Thyroid gland (tissue), 4 donors: Measurements from ENCODE around the gene MAPK10. TPM values are rescaled to one million over a fixed set of nuclear protein-coding genes. Genes with fewer than 3 reads are reported as not detected.
"Not testable (repeated sequence)": the region's sequence is repeated elsewhere in the genome, so short reads cannot be mapped to it uniquely, and the experiment has no call there.

Source experiments
- DNase-seq, 2 donors: peaks; one replicate each; pipeline ENCODE4 v3.0.0-alpha.2; 2019
- H3K27ac ChIP-seq, 3 donors: fragments of 200-600 bp; sonication (generic); 1 replicate in 2 of 3; 2 replicates in 1 of 3; pipeline ENCODE4 v1.5.1; 2016 to 2019; ENCODE audit warnings: mild to moderate bottlenecking in 1 of 3, moderate library complexity in 1 of 3
- H3K27me3 ChIP-seq: fragments of 200-600 bp; sonication (generic); one replicate; pipeline ENCODE4 v1.5.1; 2019
- H3K36me3 ChIP-seq, 2 donors: fragments of 200-600 bp; sonication (generic); one replicate each; pipeline ENCODE4 v1.5.1; 2016 to 2019
- H3K4me1 ChIP-seq, 2 donors: fragments of 200-600 bp; sonication (generic); one replicate each; pipeline ENCODE4 v1.5.1; 2017 to 2019
- H3K4me3 ChIP-seq, 3 donors: fragments of 200-600 bp; sonication (generic); replicated peaks in 1 of 3; 1 replicate in 2 of 3; 2 replicates in 1 of 3; pipeline ENCODE4 v1.5.1; 2016; ENCODE audit warnings: mild to moderate bottlenecking in 1 of 3
- H3K9me3 ChIP-seq: fragments of 200-600 bp; sonication (generic); one replicate; pipeline ENCODE4 v1.5.1; 2017
- POLR2A ChIP-seq, 2 donors: fragments of 450-650 bp; IDR thresholded peaks; one replicate each; pipeline ENCODE4 v1.6.1; 2017; ENCODE audit warnings: antibody characterized with exemption in 2 of 2, mild to moderate bottlenecking in 2 of 2, moderate library complexity in 1 of 2
- WGBS, 2 donors: methylation state at CpG; one replicate each; pipeline ENCODE4 v1.1.5; 2017; 5-methylcytosine and 5-hydroxymethylcytosine counted together
- intact Hi-C: fragments of 100-400 bp; cut with DNase I; formaldehyde crosslinking; loops from one replicate; pipeline ENCODE4 v1.15.1; 2023
- total RNA-seq, 4 donors: library from RNA; depleted of rRNA; stranded (reverse); fragments of >200 nt; gene quantifications; one replicate each; pipeline ENCODE4 v1.2.3, GENCODE V29; 2016
- TF ChIP-seq, protein P1 (sequence below), 6 experiments: fragments of 200-600 bp in 3 of 6; fragments of 450-650 bp in 3 of 6; sonication (generic) in 3 of 6; IDR thresholded peaks; one replicate each; pipeline ENCODE4 v1.5.1; 2016 to 2019; ENCODE audit warnings: antibody characterized with exemption in 6 of 6, mild to moderate bottlenecking in 2 of 6, inconsistent platforms in 1 of 6, moderate library complexity in 1 of 6

Gene MAPK10
- total RNA-seq, 4 donors from 2014 or later = 65.4 to 95.0 (median 86.2) TPM

DNA sequence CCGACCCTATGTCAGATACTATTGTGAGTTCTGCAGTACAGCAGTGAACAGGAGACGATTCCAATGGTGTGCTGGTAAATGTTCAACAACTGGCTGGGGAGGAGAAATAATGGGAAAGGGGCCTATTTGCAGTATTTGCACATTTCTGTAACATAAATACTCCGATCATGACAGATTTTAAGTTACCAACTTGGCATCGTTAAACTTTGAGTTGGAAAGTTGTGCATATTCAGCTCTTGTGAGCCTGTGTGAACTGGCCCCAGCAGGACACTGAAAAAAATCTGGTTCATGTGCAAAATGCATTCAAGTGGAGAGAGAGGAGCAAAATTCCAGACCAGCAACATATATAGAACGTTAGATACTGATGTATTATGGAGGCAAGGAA is 175.0 kb downstream of the MAPK10 start:
- 40 to 59% methylated on average over 5 of the region's 5 CpGs for WGBS, 2 donors
- no peak for DNase-seq
- peaks cover 0 to 9% of the 10 kb centered on the region in 2 donors for H3K4me1 ChIP-seq
- H3K27me3 ChIP-seq = no peaks in the 10 kb centered on the region
- no peak overlapping the region for H3K4me3 ChIP-seq
- no peak overlapping the region for H3K27ac ChIP-seq
- H3K9me3 ChIP-seq = no peaks in the 10 kb centered on the region
- TF ChIP-seq, protein P1, sequence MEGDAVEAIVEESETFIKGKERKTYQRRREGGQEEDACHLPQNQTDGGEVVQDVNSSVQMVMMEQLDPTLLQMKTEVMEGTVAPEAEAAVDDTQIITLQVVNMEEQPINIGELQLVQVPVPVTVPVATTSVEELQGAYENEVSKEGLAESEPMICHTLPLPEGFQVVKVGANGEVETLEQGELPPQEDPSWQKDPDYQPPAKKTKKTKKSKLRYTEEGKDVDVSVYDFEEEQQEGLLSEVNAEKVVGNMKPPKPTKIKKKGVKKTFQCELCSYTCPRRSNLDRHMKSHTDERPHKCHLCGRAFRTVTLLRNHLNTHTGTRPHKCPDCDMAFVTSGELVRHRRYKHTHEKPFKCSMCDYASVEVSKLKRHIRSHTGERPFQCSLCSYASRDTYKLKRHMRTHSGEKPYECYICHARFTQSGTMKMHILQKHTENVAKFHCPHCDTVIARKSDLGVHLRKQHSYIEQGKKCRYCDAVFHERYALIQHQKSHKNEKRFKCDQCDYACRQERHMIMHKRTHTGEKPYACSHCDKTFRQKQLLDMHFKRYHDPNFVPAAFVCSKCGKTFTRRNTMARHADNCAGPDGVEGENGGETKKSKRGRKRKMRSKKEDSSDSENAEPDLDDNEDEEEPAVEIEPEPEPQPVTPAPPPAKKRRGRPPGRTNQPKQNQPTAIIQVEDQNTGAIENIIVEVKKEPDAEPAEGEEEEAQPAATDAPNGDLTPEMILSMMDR (IDR thresholded peaks at IDR 0.05) = no peak
- TF ChIP-seq POLR2A (IDR thresholded peaks at IDR 0.05) = no peak
- H3K36me3 ChIP-seq = no peaks in the 10 kb centered on the region
- intact Hi-C loops = no loop called here

DNA sequence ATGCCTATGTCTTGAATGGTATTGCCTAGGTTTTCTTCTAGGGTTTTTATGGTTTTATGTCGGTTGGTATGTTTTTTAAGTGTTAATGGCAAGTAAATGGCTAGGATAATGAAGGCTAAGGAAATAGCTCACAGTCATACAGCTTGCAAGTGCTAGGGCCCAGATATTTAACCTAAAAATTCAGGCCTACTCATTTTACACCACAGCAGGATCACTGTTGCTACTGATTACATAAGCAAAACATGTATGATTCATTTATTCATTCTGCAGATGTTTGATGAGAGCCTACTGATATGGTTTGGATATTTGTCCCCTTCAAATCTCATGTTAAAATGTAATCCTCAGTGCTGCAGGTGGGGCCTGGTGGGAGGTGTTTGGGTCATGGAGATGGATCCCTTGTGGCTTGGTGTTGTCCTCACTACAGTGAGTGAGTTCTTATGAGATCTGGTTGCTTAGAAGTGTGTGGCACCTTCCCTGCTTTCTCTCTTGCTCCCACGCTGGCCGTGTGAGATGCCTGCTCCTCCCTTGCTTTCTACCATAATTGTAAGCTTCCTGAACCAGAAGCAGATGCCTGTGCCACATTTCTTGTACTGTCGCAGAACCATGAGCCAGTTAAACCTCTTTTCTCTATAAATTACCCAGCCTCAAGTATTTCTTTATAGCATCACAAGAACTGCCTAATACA is 175.5 kb downstream of the MAPK10 start:
- H3K9me3 ChIP-seq = no peaks in the 10 kb centered on the region
- TF ChIP-seq, protein P1 (IDR thresholded peaks at IDR 0.05) = no peak
- TF ChIP-seq POLR2A (IDR thresholded peaks at IDR 0.05) = no peak
- H3K4me3 ChIP-seq = no peak overlapping the region
- no peaks in the 10 kb centered on the region for H3K27me3 ChIP-seq
- WGBS, 2 donors = 87 to 89% methylated on average over 4 of the region's 4 CpGs
- H3K4me1 ChIP-seq = peaks cover 0 to 9% of the 10 kb centered on the region in 2 donors
- H3K27ac ChIP-seq = no peak overlapping the region
- no peak for DNase-seq
- H3K36me3 ChIP-seq = no peaks in the 10 kb centered on the region
- intact Hi-C loops = no loop called here

DNA sequence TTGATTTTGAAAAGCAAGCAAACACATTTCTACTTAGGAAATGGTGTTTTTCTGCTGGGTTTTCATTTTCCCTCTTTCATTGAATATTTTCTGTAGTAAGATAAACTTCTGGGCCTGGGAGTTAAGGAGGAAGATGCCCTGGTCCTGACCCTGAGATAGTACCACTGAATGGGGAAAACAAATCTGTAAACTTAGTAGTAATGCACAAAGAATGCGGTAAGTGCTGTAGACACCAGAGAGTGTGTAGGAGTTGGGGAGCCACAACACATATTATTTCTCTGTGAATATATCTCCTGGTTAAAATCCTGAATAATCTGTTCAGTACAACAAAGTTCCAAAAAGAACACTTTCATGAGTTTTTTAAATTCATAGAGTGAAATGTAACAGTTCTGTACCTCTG is 178.3 kb downstream of the MAPK10 start:
- Histone ChIP-seq H3K36me3 (no peaks in the 10 kb centered on the region), H3K9me3 (no peaks in the 10 kb centered on the region), H3K27me3 (no peaks in the 10 kb centered on the region), H3K4me3 (no peak overlapping the region), H3K4me1 (peaks cover 0 to 9% of the 10 kb centered on the region in 2 donors), H3K27ac (no peak overlapping the region)
- 81 to 88% methylated on average over 1 of the region's 1 CpG for WGBS, 2 donors
- TF ChIP-seq POLR2A (IDR thresholded peaks at IDR 0.05) = no peak
- TF ChIP-seq, protein P1 (IDR thresholded peaks at IDR 0.05) = no peak
- intact Hi-C loops = no loop called here
- DNase-seq = no peak

DNA sequence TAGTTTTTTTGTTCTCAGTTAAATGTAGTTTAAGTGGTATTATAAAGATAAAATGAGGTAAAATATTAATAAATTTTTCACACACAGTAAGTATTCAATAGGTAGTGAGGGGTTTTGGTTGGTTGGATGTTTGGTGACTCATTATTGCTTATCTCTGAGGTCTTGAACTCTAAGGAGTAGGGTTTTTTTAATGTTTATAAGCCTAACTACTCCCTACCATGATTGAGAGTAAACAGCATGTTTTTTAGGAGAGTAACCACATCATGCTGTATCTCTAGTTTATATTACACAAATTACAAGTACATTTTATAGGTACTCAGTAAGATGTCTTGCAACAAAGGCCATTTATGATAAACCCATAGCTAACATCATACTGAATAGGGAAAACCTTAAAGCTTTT is 181.6 kb downstream of the MAPK10 start:
- H3K27me3 ChIP-seq = no peaks in the 10 kb centered on the region
- no peaks in the 10 kb centered on the region for H3K9me3 ChIP-seq
- no peak overlapping the region for H3K27ac ChIP-seq
- H3K36me3 ChIP-seq = no peaks in the 10 kb centered on the region
- intact Hi-C loops = no loop called here
- no peak overlapping the region for H3K4me3 ChIP-seq
- peaks cover 0 to 5% of the 10 kb centered on the region in 2 donors for H3K4me1 ChIP-seq
- TF ChIP-seq, protein P1 (IDR thresholded peaks at IDR 0.05) = no peak
- TF ChIP-seq POLR2A (IDR thresholded peaks at IDR 0.05) = no peak
- no peak for DNase-seq

DNA sequence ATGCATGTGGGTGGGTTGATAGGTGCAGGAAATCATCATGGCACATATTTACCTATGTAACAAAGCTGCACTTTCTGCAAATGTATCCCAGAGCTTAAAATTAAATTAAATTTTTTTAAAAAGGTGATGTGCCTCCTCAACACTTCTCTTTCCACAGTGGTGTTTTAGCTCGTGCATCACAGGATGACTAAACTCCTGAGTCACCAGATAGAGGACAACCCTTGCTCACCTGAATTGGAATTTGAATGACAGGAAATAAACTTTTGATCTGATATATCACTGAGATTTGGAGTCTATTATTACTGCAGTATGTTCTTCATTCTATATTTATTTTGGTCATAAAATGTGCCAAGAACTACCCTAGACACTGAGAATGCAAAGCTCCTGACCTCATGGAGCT is 185.3 kb downstream of the MAPK10 start:
- WGBS, 2 donors = 83 to 85% methylated on average over 1 of the region's 1 CpG
- H3K4me3 ChIP-seq = no peak overlapping the region
- no peaks in the 10 kb centered on the region for H3K27me3 ChIP-seq
- no peak for TF ChIP-seq POLR2A (IDR thresholded peaks at IDR 0.05)
- TF ChIP-seq, protein P1 (IDR thresholded peaks at IDR 0.05) = no peak
- no peak overlapping the region for H3K27ac ChIP-seq
- H3K4me1 ChIP-seq = no peaks in the 10 kb centered on the region
- no peak for DNase-seq
- H3K36me3 ChIP-seq = no peaks in the 10 kb centered on the region
- intact Hi-C loops = no loop called here
- H3K9me3 ChIP-seq = no peaks in the 10 kb centered on the region

DNA sequence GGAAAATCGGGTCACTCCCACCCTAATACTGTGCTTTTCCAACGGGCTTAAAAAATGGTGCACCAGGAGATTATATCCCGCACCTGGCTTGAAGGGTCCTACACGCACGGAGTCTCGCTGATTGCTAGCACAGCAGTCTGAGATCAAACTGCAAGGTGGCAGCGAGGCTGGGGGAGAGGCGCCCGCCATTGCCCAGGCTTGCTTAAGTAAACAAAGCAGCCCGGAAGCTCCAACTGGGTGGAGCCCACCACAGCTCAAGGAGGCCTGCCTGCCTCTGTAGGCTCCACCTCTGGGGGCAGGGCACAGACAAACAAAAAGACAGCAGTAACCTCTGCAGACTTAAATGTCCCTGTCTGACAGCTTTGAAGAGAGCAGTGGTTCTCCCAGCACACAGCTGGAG is 191.5 kb downstream of the MAPK10 start:
- H3K36me3 ChIP-seq, H3K27ac ChIP-seq, H3K9me3 ChIP-seq, intact Hi-C loops, H3K4me3 ChIP-seq, H3K27me3 ChIP-seq, DNase-seq, H3K4me1 ChIP-seq: not testable (repeated sequence)
- 87 to 98% methylated on average over 9 of the region's 10 CpGs for WGBS, 2 donors
